Stimulated activated CD8-positive, alpha-beta memory T cell treated with anti-CD3 and anti-CD28 coated beads, Interleukin-15, amount 100 ng/mL, for 4 hours (primary cell): Measurements from ENCODE around the gene ANKRD6.

Experiments
- DNase-seq, 2 donors: peaks; one replicate each; pipeline ENCODE4 v3.0.0-alpha.2; 2020; ENCODE audit warnings: low read depth in 2 of 2

Gene ANKRD6

GRCh38 chr6:89509777-89510281 is 76.9 kb downstream of the ANKRD6 start:
- DNase-seq, result no peak

GRCh38 chr6:89510393-89510792 is 77.4 kb downstream of the ANKRD6 start:
- no peak for DNase-seq

GRCh38 chr6:89518352-89519055 is 85.6 kb downstream of the ANKRD6 start:
- DNase-seq, result no peak

GRCh38 chr6:89520736-89521135 is 87.8 kb downstream of the ANKRD6 start:
- no peak for DNase-seq

GRCh38 chr6:89522778-89523177 is 89.8 kb downstream of the ANKRD6 start:
- DNase-seq, result no peak

- no peak for DNase-seq
These were observed 93.0 kb downstream of the ANKRD6 start for GRCh38 chr6:89525786-89526562.

DNA sequence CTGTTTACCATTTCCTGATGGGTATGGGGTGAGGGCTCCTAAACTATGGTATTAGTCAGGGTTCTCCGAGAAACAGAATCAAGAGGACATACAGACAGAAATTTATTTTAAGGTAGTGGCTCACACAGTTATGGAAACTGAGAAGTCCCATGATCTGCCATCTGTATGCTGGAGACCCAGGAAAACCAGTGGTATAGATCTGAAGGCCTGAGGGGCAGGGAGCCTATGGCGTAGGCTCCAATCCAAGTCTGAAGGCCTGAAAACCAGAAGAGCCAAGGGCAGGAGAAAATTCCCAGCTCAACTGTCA is 93.6 kb downstream of the ANKRD6 start:
- DNase-seq, result no peak

DNA sequence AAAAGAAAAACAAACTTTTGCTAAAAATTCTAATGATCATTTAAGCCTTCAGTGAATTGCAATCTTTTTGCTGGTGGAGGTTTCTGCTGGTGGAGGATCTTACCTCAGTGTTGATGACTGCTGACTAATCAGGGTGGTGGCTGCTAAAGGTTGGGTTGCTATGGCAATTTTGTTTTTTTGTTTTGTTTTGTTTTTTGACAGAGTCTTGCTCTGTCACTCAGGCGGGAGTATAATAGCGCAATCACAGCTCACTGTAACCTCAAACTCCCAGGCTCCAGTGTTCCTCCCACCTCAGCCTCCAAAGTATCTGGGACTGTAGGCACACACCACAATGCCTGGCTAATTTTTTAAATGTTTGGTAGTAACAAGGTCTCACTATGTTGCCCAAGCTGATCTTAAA is 94.7 kb downstream of the ANKRD6 start:
- DNase-seq, result no peak

DNA sequence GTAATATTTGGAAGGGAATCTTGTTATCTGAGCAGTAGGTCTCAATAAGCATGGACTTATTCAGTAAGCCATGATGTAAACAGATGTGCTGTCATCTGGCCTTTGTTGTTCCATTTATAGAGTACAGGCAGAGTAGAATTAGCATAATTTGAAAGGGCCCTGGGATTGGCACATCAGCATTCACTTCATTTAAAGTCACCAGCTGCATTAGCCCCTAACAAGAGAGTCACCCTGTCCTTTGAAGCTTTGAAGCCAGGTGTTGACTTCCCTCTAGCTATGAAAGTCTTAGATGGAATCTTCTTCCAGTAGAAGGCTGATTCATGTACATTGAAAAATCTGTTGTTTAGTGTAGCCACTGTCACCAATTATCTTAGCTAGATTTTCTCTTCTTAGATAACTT is 95.9 kb downstream of the ANKRD6 start:
- no peak for DNase-seq

GRCh38 chr6:89530982-89531381 is 98.0 kb downstream of the ANKRD6 start:
- no peak for DNase-seq

GRCh38 chr6:89536231-89536630 is 103.3 kb downstream of the ANKRD6 start:
- no peak for DNase-seq

- DNase-seq, result no peak
These were observed 106.8 kb downstream of the ANKRD6 start for GRCh38 chr6:89539779-89540178.

- DNase-seq, result no peak
These were observed 109.3 kb downstream of the ANKRD6 start for GRCh38 chr6:89542081-89542857.

DNA sequence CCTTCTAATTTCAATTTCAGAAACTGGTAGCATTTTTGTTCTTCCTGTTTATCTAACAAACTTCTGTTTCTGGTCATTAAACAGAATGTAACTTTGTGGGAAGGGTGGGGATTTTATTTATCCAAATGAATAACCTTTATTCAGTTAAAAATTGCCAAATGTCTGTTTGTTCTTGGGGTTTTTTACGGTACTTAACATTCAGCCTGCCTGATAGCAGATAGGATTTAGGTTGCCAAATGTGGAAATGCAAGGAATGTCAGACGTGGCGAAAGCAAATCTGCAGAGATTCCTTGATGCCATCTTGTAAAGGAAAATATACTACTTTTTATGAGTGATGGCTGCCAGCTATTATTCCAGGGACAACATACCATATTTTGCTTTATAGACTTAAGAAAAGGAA is 109.9 kb downstream of the ANKRD6 start:
- no peak for DNase-seq

- no peak for DNase-seq
These were observed 114.3 kb downstream of the ANKRD6 start for GRCh38 chr6:89547281-89547680.

DNA sequence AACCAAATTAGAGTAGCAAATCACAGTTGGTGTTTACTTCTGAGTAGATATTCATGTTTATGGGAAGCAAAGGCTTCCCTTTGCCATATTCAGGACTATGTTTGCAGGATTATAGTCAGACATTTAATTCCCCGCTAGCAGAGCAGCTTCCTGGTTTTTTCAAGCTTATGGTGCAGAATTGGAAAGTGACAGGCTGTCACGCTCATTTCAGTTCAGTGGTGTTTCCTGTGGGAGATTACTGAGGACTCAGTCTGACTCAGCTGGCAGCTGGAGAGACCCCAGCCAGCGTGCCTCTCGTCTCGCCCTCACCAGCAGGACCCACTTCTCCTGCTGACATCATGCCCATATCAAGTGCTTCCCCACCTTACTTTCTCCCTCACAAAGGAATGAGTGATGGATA is 120.5 kb downstream of the ANKRD6 start:
- DNase-seq, result no peak

GRCh38 chr6:89554106-89554505 is 121.2 kb downstream of the ANKRD6 start:
- DNase-seq, result no peak

GRCh38 chr6:89555031-89555430 is 122.1 kb downstream of the ANKRD6 start:
- DNase-seq, result no peak

GRCh38 chr6:89555806-89556205 is 122.9 kb downstream of the ANKRD6 start:
- DNase-seq, result no peak

- no peak for DNase-seq
These were observed 126.5 kb downstream of the ANKRD6 start for GRCh38 chr6:89559487-89559886.

GRCh38 chr6:89562093-89562973 is 129.4 kb downstream of the ANKRD6 start:
- DNase-seq, result no peak

GRCh38 chr6:89563866-89564265 is 130.9 kb downstream of the ANKRD6 start:
- no peak for DNase-seq
